ENCODE results near the gene FCRL2. TPM values are rescaled to one million over a fixed set of nuclear protein-coding genes. Genes with fewer than 3 reads are reported as not detected.

Gene FCRL2
- total RNA-seq, 1 donor from 2014 or later, result not detected

GRCh38 chr1:157697781-157698569, 79.0 kb downstream of the FCRL2 start:
- TF ChIP-seq CTCF (conservative IDR thresholded peaks at IDR 0.05), result no peak
- H3K27me3 Mint-ChIP-seq, result peaks cover 24% of the 10 kb centered on the region
- H3K9me3 Mint-ChIP-seq, result no peaks in the 10 kb centered on the region
- H3K27ac Mint-ChIP-seq, result no peak overlapping the region
- H3K36me3 Mint-ChIP-seq, result no peaks in the 10 kb centered on the region
- no peak overlapping the region for H3K4me3 Mint-ChIP-seq
- DNase-seq (ENCODE audit: extremely low spot score, unreplicated experiment), result no peak
- no peaks in the 10 kb centered on the region for H3K4me1 Mint-ChIP-seq (ENCODE audit: unreplicated experiment)

DNA sequence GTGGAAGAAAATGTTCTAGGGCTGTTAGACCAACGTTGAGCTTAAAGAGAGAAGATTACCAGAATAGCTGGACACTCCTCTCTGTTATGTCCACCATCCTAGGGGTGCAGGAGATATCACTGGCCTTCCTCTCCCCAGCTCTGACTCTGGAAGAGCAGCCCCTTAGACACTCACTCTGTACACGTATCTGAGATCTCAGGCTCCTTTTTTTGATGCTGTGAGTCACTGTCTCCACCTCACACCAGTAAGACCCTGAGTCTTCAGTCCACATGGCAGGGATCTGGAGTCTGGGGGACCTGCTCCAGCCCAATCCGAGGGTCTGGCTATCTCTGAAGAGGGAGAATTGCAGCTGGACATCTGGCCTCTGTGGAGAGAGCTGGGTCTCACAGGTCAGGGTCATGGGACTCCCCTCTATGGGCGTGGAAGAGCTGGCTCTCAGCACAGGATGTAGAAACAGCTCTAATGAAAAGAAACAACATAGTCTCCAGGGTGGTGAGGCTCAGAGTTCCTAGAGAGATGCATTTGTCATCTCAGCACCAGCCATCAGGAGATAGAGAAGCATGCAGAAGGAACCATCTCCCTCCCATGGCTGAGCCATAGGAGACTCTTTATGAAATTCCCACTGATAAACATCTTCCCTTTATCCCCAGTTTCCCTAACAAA, 79.8 kb downstream of the FCRL2 start:
- H3K27me3 Mint-ChIP-seq, result peaks cover 24% of the 10 kb centered on the region
- no peak overlapping the region for H3K4me3 Mint-ChIP-seq
- H3K9me3 Mint-ChIP-seq, result no peaks in the 10 kb centered on the region
- no peaks in the 10 kb centered on the region for H3K36me3 Mint-ChIP-seq
- no peaks in the 10 kb centered on the region for H3K4me1 Mint-ChIP-seq (ENCODE audit: unreplicated experiment)
- H3K27ac Mint-ChIP-seq, result no peak overlapping the region
- DNase-seq (ENCODE audit: extremely low spot score, unreplicated experiment), result no peak
- no peak for TF ChIP-seq CTCF (conservative IDR thresholded peaks at IDR 0.05)

Other genes starting within 250 kb of the FCRL2 start
- 0.24 TPM in 1 of 2 replicates, not detected in the other for gene FCRL5, start 224.6 kb downstream of the FCRL2 start, total RNA-seq (ENCODE audit: low replicate concordance)
- not detected in 2 replicates for gene FCRL4, start 179.0 kb downstream of the FCRL2 start, total RNA-seq (ENCODE audit: low replicate concordance)
- not detected in 2 replicates for gene FCRL3, start 76.4 kb downstream of the FCRL2 start, total RNA-seq (ENCODE audit: low replicate concordance)
- not detected in 2 replicates for gene FCRL1, start 43.0 kb upstream of the FCRL2 start, total RNA-seq (ENCODE audit: low replicate concordance)
- gene CD5L, start 64.7 kb upstream of the FCRL2 start, total RNA-seq (ENCODE audit: low replicate concordance), result not detected in 2 replicates
- 15.0 and 51.6 TPM in 2 replicates for gene KIRREL1, start 216.5 kb upstream of the FCRL2 start, total RNA-seq (ENCODE audit: low replicate concordance)

All from type B pancreatic cell (in vitro differentiated cells).